Ovary (tissue), 3 donors: ENCODE data around the gene KIAA1671.

ENCODE experiments used
- EP300 ChIP-seq: sonication (generic); formaldehyde crosslinking; IDR thresholded peaks from one replicate; pipeline ENCODE4 v1.6.1; 2017; ENCODE audit warnings: antibody characterized with exemption
- POLR2A ChIP-seq: fragments of 450-650 bp; IDR thresholded peaks from one replicate; pipeline ENCODE4 v1.6.1; 2017; ENCODE audit warnings: antibody characterized with exemption, mild to moderate bottlenecking, moderate library complexity
- TF ChIP-seq, protein P1 (sequence below), 3 donors: fragments of 450-650 bp in 2 of 3; fragments of 200-600 bp in 1 of 3; IDR thresholded peaks; one replicate each; pipeline versions ENCODE4 v1.5.1 to v1.8.0; 2016 to 2022; ENCODE audit warnings: antibody characterized with exemption in 3 of 3, mild to moderate bottlenecking in 1 of 3
- donor health status: DM: no; HTN: no; CAD: no.

DNA sequence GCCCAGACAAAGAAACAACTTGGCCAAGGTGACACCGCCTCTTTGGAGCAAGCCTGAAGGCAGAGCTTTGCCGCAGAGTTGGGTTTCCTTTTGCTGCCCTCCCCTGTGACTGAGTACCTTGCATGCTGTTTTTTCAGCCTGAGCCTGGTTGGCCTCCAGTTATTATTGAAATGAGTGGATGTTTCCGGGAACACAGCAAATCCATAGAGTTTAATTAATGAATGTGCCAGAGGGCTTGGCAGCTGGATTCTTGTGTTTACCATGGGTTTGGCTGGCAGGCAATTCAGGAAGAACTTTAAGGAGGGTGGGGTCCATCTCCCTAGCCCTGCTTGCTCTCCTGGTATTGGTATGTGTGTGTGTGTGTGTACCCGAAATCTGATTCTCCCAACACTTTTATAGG lies 181.5 kb downstream of the KIAA1671 start:
- TF ChIP-seq, protein P1, sequence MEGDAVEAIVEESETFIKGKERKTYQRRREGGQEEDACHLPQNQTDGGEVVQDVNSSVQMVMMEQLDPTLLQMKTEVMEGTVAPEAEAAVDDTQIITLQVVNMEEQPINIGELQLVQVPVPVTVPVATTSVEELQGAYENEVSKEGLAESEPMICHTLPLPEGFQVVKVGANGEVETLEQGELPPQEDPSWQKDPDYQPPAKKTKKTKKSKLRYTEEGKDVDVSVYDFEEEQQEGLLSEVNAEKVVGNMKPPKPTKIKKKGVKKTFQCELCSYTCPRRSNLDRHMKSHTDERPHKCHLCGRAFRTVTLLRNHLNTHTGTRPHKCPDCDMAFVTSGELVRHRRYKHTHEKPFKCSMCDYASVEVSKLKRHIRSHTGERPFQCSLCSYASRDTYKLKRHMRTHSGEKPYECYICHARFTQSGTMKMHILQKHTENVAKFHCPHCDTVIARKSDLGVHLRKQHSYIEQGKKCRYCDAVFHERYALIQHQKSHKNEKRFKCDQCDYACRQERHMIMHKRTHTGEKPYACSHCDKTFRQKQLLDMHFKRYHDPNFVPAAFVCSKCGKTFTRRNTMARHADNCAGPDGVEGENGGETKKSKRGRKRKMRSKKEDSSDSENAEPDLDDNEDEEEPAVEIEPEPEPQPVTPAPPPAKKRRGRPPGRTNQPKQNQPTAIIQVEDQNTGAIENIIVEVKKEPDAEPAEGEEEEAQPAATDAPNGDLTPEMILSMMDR (IDR thresholded peaks at IDR 0.05) = no peak
- TF ChIP-seq POLR2A (no peak), EP300 (no peak)
